GM18508 (cell line): ENCODE data around the gene GTPBP2.

Source experiments
- ATAC-seq: cut with Tn5 transposase; IDR thresholded peaks from one replicate; pipeline ENCODE4 v1.9.1; 2021; ENCODE audit warnings: moderate number of reproducible peaks; ENCODE audit not compliant: insufficient read depth, unreplicated experiment

The GTPBP2 gene

GRCh38 chr6:43584892-43585570 lies 44.0 kb downstream of the GTPBP2 start:
- ATAC-seq = no peak

- no peak for ATAC-seq
Measured at GRCh38 chr6:43582911-43583310, 46.2 kb downstream of the GTPBP2 start.

- ATAC-seq = no peak
Measured at GRCh38 chr6:43579171-43579570, 49.9 kb downstream of the GTPBP2 start.

- ATAC-seq = no peak
Measured at GRCh38 chr6:43578748-43579147, 50.3 kb downstream of the GTPBP2 start.

- ATAC-seq = no peak
Measured at GRCh38 chr6:43575772-43576551, 53.1 kb downstream of the GTPBP2 start, which contains the start of the genes POLH and XPO5. Gene POLH (plus strand): TSS chr6:43576185. CDS start chr6:43582320, 6,135 bp downstream. Gene XPO5 (minus strand): TSS chr6:43576038. CDS start chr6:43575864, 174 bp downstream.

GRCh38 chr6:43575105-43575771 lies 53.8 kb downstream of the GTPBP2 start:
- no peak for ATAC-seq

GRCh38 chr6:43572015-43572414 lies 57.0 kb downstream of the GTPBP2 start:
- ATAC-seq = no peak

- ATAC-seq = no peak
Measured at GRCh38 chr6:43570876-43571441, 58.1 kb downstream of the GTPBP2 start.
